GM18511 (cell line): Measurements from ENCODE around the gene LAMA3.

Experiments
- ATAC-seq: cut with Tn5 transposase; IDR thresholded peaks from one replicate; pipeline ENCODE4 v1.9.1; 2021; ENCODE audit warnings: mild to moderate bottlenecking, moderate library complexity; ENCODE audit not compliant: unreplicated experiment

Gene LAMA3

DNA sequence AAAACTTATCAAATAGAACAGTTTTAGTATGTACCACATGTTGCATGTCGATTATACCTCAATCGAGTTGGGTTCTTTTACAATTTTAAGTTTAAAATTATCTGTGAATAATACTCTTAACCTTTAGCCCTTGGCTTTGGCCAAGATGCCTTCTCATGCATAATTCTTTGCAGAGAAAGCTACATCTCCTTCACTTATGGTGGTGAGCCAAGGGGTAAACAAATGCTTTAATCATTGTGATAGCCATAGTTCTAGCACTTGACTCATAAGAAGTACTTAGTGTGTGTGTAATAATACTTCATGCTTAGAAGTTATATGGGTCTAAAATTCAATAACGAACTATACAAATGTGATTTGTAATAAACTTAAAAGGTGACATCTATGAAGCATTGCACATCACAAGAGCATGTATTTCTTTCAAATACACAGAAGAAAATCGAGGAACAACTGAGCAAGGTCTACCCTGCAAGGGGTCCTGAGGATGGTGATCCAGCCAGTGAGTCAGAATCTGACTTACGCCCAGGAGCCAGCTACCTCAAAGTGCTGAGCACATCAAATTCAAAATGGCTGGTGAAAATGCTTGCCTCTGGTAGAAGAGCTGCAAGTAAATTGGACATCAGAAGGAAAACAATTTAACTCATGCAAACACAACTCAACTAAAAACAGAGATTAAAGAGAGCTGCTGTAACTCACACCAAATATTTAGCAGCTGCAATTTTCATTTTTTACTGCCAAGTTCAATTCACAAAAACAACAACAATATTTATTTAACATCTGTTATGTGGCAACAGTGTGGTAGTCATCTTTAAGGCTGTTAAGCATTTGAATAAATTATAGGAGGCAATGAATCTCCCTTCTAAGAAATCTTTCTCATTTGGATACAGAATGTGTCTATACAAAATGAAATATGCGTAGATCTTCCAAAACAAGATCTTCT, 301.5 kb downstream of the LAMA3 start:
- ATAC-seq = no peak

DNA sequence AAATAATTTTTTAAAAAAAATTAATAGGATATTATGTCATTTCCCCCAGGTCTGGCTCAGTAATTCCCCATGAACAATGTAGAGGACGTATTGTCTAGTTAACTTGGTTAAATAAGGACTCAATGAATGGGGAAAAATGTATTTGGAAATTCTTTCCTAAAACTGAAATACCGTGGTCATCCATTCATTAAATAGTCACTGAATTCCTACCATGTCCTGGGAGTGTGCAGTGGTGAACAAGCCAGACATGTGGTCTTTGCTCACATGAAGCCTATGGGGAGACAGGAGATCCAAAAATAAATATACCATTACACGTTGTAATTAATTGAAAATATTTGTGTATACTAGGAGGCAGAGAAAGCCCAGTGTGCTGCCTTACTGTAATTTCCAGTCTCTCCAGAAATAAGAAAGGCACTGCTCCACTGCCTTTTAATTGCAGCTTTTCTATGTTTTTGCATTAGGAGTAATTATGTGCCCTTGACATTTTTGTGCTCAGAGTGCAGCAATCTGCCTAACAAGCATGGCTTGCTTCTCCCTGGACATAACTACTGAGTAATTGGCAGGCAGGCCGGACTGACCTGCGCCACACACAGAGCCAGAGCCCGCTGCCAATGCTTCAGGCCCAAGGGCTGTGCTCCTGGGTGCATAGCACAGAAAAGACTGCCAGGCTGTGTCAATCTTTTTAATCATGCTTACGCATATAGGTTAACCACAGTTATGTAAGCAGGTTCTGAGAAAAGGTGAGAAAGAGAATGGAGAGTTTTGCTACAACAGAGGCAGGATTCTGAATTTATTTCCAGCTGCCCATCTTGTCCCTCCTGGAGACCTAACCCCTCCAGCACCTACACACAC, 303.1 kb downstream of the LAMA3 start:
- no peak for ATAC-seq

- ATAC-seq = no peak
Measured at GRCh38 chr18:23992941-23993280, 303.7 kb downstream of the LAMA3 start.

GRCh38 chr18:23994361-23994902, 305.2 kb downstream of the LAMA3 start:
- no peak for ATAC-seq

GRCh38 chr18:23995180-23995579, 305.9 kb downstream of the LAMA3 start:
- no peak for ATAC-seq

DNA sequence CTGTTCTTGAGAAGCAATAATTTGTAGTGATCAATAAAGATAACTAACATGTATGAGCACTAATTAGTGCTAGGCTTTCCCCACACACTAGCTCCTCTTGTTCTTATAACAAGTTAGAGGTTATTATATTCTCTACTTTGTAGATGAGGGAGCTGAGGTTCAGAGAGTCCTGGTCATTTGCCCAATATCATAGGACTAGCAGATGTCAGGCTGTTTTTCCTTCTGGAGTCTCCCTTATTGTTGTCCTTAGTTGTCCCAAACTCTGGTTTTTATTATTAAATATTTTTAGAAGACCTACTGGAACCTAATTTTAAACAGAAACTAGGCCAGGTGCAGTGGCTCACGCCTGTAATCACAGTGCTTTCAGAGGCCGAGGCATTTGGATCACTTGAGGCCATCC, 308.8 kb downstream of the LAMA3 start:
- no peak for ATAC-seq

GRCh38 chr18:23998820-23999219, 309.6 kb downstream of the LAMA3 start:
- no peak for ATAC-seq

GRCh38 chr18:24000613-24001490, 311.6 kb downstream of the LAMA3 start:
- peak; percentile 64 for ATAC-seq

DNA sequence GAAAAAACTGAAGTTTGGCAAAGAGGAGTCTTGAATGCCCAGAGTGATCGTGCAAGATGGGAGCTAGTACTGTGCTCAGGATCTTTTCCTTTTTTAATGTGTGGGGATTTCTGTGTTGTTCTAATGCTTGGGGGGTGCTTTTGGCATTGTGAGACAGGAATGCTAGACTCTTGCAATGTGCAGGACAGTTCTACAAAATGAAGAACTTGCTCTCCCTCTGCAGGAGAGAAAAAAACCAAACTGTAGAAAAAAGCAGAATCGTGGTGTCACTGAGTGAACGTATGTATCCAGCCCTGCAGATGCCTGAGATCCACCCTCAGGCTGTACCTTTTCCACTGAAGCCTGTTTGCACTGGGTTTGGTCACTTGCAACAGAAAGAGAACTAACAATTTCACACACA, 313.2 kb downstream of the LAMA3 start:
- ATAC-seq = no peak

DNA sequence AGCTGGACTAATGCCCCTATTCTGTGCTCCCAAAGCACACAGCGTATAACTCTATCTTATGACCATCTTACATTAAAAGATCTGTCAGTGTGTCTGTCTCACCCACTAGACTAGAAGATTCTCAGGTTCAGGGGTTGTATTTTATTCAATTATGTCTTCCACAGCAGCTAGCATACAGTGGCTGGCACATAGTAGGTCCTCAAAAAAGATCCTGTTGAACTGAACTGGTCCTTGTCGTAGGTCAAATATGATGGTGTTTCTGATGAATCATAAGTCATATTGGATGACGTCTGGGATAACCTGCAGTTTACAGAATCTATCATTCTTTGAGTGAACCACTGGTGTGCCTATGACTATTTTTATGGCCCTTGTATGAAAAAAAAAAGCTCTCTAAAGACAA, 314.0 kb downstream of the LAMA3 start:
- ATAC-seq = no peak

- no peak for ATAC-seq
Measured at GRCh38 chr18:24003903-24004640, 314.8 kb downstream of the LAMA3 start.
